Measurements from ENCODE around the gene IQGAP2.
"Not testable (repeated sequence)": the region's sequence is repeated elsewhere in the genome, so short reads cannot be mapped to it uniquely, and the experiment has no call there.

IQGAP2 gene

GRCh38 chr5:76546497-76547102 is 143.5 kb downstream of the IQGAP2 start:
- peak; percentile 65 for DNase-seq

GRCh38 chr5:76547242-76547890 is 144.3 kb downstream of the IQGAP2 start:
- DNase-seq = peak; percentile 74

DNA sequence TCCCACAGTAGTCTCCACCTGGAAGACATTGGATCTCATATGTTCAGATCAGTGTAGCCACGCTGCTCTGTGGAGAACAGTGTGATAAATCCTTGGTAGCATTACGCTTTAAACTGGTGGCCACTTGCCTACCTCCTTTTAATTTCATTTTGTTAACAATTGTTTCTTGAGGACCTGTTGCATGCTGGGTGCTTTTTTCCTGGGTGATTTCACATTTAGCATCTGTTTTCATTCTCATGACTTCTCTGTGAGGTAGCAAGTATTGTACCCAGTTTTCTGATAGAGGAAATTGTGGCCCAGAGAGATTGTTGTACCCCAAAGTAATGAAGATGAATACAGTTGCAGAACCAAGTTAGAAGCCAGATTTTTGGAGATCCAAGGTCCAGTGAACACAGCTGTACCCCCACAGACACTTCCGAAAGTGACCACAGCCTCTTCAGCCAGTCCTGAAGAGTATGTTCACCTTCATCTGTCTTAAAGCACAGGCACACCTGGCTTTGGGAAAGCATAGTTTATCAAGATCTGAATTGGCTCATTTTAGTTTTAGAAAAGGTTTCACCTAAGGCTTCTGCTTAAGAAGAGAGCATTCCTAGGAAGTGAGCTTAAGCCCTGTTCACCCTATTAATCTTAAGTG is 144.9 kb downstream of the IQGAP2 start:
- no peak for DNase-seq

GRCh38 chr5:76548525-76549229 is 145.6 kb downstream of the IQGAP2 start:
- no peak for DNase-seq

DNA sequence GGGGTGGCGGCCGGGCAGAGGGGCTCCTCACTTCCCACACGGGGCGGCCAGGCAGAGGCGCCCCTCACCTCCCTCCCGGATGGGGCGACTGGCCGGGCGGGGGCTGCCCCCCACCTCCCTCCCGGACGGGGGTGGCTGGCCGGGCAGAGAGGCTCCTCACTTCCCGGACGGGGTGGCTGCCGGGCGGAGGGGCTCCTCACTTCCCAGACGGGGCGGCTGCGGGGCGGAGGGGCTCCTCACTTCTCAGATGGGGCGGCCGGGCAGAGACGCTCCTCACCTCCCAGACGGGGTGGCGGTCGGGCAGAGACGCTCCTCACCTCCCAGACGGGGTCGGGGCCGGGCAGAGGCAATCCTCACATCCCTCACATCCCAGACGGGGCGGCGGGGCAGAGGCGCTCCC is 147.8 kb downstream of the IQGAP2 start:
- DNase-seq = not testable (repeated sequence)

DNA sequence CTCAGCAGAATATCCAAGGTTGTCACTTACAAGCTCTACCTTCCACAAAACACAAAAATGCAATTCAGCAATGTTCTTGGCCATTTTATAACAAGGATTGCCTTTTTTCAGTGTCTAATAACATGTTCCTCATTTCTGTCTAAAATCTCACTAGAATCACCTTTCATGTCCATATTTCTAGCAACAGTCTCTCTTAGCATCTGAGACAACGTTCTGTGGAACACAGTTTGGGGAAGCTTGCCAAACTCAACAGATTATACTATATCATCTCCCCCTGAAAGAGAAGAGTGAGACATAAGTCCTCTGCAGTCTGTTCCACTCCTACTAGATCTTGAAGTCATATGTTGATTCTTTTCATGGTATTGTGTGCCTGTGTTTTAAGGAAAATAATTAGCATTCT is 149.5 kb downstream of the IQGAP2 start:
- no peak for DNase-seq

DNA sequence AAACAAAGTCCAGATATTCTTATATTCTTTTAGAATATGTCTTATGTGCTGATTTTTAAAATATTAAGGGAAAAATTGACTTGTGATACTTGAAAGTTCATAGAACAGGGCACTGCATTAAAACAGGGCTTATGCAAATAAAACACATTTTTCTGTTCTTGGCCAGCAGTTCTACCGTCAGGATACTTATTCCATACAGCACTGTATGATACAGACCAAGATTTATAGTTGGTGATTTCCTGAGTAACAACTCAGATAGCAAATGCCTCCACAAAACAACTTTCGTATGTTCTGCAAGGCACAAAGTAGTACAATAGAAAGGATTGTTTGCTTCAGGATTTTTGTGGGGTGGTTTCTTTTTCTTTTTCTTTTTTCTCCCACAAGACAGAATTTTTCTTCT is 150.2 kb downstream of the IQGAP2 start:
- no peak for DNase-seq

DNA sequence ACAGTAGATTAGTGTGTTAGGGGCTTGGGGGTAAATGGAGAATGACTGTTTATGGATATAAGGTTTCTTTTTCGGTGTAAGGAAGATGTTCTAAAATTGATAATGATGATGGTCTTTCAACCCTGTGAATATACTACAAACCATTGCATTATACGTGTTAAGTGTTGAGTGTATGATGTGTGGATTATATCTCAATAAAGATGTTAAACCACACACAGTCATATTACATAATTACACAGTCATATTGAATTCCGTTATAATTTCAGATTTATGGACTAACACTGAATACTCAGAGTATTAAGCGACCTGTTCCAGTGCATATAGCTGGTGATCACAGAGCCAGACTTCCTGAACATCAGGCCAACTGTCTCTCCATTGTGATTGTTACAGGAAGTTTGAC is 152.0 kb downstream of the IQGAP2 start:
- DNase-seq = no peak

DNA sequence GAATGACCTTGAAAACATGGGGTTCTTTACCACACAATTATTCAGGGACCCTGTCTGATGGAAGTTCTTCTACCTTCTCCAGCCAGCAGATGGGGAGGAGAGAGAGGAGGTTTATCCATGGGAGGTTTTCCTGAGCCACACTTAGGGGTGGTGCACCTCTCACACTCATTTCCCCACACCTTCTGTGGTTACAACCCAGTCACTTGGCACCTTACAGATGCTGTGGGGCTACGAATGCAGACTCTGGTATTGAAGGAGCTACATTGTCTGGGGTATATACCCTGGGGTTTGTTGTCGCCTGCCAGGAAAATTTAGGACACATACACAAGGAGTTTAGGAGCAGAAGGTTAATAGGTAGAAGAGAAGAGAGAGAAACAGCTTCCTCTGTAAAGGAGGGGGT is 152.6 kb downstream of the IQGAP2 start:
- DNase-seq = no peak

- no peak for DNase-seq
Measured at GRCh38 chr5:76556511-76557221, 153.6 kb downstream of the IQGAP2 start.

DNA sequence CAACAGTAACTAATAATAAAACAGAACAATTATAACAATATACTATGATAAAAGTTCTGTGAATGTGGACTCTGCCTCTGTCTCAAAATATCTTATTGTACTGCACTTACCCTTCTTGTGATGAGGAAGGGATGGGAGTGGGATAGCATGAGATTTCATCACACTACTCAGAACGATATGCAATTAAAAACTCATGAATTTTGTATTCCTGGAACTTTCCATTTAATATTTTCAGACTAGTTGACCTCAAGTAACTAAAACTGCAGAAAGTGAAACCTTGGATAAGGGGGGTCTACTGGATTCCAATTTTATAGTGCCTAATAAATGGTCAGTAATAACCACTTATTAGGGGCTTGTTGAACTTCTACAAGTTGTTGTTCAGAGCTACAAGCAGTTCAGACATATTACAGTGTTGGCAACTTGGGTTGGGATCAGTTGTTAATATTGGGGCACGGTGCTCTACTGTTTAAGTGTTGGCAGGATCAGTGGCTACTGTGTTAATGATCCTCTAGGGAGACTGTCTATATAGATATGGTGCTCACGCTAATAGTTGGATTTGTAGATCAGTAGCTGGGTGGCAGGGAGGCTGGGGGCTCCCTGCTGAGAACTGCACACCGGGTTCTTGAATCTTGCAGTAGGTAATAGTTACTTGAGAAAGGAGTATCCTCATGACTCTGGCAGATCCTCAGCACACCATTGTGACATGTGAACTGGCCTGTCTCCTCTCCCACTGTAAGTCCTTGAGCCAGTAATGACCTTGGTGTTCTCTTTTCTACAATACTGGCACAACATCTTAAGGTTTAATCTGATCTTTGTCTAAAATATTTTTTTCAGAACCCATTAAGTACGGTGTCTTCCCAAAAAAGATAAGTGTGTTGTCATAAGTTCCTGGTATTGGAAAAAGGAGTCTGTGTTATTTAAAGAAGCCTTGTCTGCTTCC is 158.1 kb downstream of the IQGAP2 start:
- DNase-seq = no peak

DNA sequence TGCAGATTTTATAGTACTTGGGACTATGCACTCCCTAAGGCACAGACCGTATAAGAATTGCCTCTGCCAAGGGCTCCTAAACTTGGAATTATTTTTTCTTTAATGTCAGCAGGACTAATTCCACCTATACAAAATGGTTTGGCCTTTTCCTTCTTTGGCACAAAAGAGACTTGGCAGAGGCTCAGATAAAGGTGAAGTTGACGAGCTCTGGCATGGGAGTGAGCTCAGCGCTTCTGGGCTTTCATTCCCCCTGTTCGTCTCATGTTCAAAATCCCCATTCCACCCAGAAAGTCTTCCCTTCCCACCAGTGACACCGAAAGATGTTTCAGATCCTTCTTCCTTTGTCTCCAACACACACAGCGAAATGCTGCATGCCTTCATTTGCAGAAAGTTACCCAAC is 158.9 kb downstream of the IQGAP2 start:
- no peak for DNase-seq

DNA sequence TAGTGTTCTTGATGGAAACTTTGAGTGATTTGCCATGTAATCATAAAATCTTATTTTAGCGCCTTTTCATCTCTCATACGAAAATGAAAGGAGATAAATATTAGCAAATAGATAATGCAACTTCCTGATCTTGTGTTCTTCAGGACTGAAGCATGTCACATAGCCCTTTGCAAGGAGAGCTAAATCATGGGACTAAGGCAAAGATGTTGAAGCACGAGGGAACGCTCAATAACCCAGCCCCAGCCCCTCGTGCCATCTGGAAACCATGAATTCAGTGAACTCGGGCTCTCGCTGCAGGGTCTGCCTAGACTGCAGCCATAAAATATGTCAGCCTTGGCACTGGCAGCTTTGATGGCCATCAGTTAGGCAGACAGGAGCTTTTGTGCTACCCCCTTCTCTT is 161.9 kb downstream of the IQGAP2 start:
- no peak for DNase-seq

DNA sequence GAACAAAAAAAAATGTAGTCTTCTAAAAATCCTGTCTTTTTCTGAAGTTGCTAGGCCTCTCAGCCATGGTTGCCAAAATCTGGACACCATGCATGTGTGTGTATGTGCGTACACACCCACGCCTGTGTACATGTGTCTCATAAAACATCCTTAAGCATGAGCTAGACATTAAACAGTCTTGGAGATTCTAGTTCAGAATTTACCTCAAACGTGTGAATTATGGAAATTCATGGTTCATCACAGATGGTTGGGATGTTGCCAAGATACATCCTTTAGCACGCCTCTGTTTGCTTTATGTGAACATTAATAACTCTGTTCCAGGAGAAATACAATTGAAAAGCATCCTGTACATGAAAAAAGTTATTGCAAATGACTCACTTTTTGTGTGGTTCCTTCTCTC is 167.1 kb downstream of the IQGAP2 start:
- DNase-seq = no peak

DNA sequence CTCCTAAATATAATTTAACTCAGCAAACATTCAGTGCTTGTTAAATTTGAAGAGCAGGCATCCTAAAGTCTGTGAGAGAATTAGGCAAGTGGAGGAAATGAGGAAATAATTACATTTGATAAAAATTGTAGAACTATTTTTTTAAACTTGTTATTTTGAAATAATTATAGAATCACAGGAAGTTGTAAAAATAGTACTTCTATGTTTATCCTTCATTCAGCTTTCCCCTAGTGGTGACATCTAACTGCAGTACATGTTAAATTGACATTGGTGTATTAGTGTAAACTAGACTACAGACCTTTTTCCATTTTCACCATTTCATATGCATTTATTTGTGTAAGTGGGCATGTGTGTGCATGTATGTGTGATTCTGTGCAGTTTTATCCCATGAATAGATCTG is 168.5 kb downstream of the IQGAP2 start:
- no peak for DNase-seq

- no peak for DNase-seq
Measured at GRCh38 chr5:76576450-76576849, 173.4 kb downstream of the IQGAP2 start.

DNA sequence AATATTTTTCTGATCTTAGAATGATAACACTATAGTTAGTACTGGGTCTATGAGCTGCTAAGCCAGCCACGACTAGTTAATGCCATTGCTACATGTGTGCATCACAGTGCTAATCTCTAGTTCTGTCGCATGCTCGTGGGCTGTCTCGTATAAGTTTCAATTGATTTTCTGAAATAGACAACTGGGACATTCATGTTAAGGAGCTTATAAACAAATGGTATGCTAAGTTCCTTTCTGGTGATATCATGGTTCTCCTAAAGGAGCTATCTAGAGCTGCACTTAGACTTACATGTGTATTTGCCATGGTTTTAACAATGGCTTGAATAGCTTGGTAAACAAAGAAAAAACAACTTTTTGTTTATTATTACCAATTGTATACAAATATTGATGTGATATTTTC is 173.9 kb downstream of the IQGAP2 start:
- no peak for DNase-seq

DNA sequence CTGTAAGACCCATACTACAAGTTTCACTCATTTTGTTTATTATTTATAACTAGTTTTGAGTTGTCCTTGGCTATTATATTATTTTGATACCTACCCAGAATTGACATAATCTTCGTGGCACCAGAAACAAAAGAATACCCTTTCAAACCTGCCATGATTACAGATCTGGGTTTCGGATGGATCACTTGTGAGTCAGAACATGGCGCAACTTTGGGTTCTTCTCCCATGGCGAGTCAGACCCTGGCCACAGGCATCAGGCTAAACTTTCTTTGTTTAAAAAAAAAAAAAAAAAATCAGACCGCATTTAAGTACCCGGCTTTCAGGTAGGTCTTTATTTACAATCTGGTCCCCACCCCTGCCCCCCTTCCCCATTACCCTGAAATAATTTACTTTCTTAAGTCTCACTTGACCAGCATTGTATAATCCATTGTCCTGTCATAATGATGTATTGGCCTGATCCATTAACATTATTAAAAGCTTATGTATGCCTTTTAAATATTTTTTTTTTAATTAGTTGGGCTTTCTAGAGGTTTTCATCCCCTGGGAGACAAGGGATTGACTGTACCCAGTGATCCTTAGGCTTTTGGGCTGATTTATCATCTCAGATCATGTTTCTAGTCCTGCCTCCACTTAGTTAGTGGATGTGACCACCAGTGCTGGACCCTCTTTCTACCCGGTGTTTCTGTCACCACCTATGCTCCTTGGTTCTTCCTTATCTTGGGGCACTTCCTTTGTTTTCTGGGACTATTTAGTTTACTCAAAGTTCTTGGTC is 176.3 kb downstream of the IQGAP2 start:
- DNase-seq = no peak

DNA sequence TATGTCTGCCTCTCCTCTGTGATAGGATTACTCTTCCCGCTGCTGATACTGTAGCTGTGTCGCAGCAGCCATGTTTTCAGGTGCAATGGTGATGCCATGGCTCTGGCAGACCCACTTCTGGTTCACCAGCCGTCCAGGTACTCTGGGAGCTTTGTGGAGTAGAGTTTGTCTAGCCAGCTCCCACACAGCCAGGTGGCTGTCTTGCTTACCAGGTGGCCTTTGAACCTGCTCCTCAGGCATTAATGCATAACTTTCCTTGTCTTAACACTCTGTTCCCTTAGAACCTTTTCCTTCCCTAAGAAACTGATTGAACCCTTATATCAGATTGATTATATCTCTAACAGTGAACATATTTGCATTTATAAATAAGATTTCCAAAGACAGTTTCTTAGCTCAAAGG is 177.9 kb downstream of the IQGAP2 start:
- DNase-seq = no peak

- no peak for DNase-seq
Measured at GRCh38 chr5:76582230-76583162, 179.4 kb downstream of the IQGAP2 start.
